ENCODE measurements around the gene LANCL1.

LANCL1 gene

GRCh38 chr2:210399440-210400041, 77.0 kb downstream of the LANCL1 start:
- no peak overlapping the region for H3K4me3 ChIP-seq (replicated peaks; ENCODE audit: low read depth, low read length)
- peak; percentile 42 for DNase-seq (ENCODE audit: low read depth)
- TF ChIP-seq CTCF (IDR thresholded peaks at IDR 0.05; ENCODE audit: low read length, missing control alignments) = peak; percentile 50

GRCh38 chr2:210392469-210392881, 84.1 kb downstream of the LANCL1 start:
- TF ChIP-seq CTCF (IDR thresholded peaks at IDR 0.05; ENCODE audit: low read length, missing control alignments) = no peak
- DNase-seq (ENCODE audit: low read depth) = no peak
- no peak overlapping the region for H3K4me3 ChIP-seq (replicated peaks; ENCODE audit: low read depth, low read length)

GRCh38 chr2:210389856-210390255, 86.7 kb downstream of the LANCL1 start:
- TF ChIP-seq CTCF (IDR thresholded peaks at IDR 0.05; ENCODE audit: low read length, missing control alignments) = no peak
- H3K4me3 ChIP-seq (replicated peaks; ENCODE audit: low read depth, low read length) = no peak overlapping the region
- no peak for DNase-seq (ENCODE audit: low read depth)

- no peak for TF ChIP-seq CTCF (IDR thresholded peaks at IDR 0.05; ENCODE audit: low read length, missing control alignments)
- DNase-seq (ENCODE audit: low read depth) = no peak
- H3K4me3 ChIP-seq (replicated peaks; ENCODE audit: low read depth, low read length) = no peak overlapping the region
Observed at GRCh38 chr2:210388148-210388547, 88.4 kb downstream of the LANCL1 start.

GRCh38 chr2:210387074-210387473, 89.5 kb downstream of the LANCL1 start:
- H3K4me3 ChIP-seq (replicated peaks; ENCODE audit: low read depth, low read length) = no peak overlapping the region
- no peak for TF ChIP-seq CTCF (IDR thresholded peaks at IDR 0.05; ENCODE audit: low read length, missing control alignments)
- no peak for DNase-seq (ENCODE audit: low read depth)

Measured in fibroblast of pulmonary artery (primary cell).